Stimulated activated CD4-positive, alpha-beta T cell treated with anti-CD3 and anti-CD28 coated beads, Interleukin-1b, Interleukin-23, amount 100 ng/mL, for 24 hours (primary cell): ENCODE measurements around the gene DNAJB13.

Source experiments
- DNase-seq, 4 experiments: peaks; one replicate each; pipeline ENCODE4 v3.0.0-alpha.2; 2020; ENCODE audit warnings: low read depth in 4 of 4, low spot score in 1 of 4

Gene DNAJB13

GRCh38 chr11:73949912-73950311, 914 bp upstream of the DNAJB13 start:
- no peak for DNase-seq

GRCh38 chr11:73951797-73952196, 971 bp downstream of the DNAJB13 start:
- no peak for DNase-seq

GRCh38 chr11:73956876-73957653, 6.2 kb downstream of the DNAJB13 start:
- no peak for DNase-seq

GRCh38 chr11:73957654-73958361, 7.0 kb downstream of the DNAJB13 start:
- DNase-seq = no peak

- no peak for DNase-seq
Observed at GRCh38 chr11:73958521-73959141, 7.8 kb downstream of the DNAJB13 start.

- no peak for DNase-seq
Observed at GRCh38 chr11:73961321-73961720, 10.5 kb downstream of the DNAJB13 start.

GRCh38 chr11:73962101-73962705, 11.4 kb downstream of the DNAJB13 start:
- no peak for DNase-seq

GRCh38 chr11:73963861-73964260, 13.0 kb downstream of the DNAJB13 start:
- DNase-seq = no peak

GRCh38 chr11:73965076-73965763, 14.4 kb downstream of the DNAJB13 start:
- no peak for DNase-seq

- no peak for DNase-seq
Observed at GRCh38 chr11:73965764-73966121, 14.9 kb downstream of the DNAJB13 start.

GRCh38 chr11:73968356-73968966, 17.6 kb downstream of the DNAJB13 start:
- no peak for DNase-seq

- DNase-seq = no peak
Observed at GRCh38 chr11:73969091-73969490, 18.3 kb downstream of the DNAJB13 start.

GRCh38 chr11:73969991-73970800, 19.4 kb downstream of the DNAJB13 start:
- DNase-seq = no peak

GRCh38 chr11:73971175-73971719, 20.4 kb downstream of the DNAJB13 start:
- DNase-seq = no peak

- no peak for DNase-seq
Observed at GRCh38 chr11:73972187-73972586, 21.4 kb downstream of the DNAJB13 start.

- DNase-seq = no peak
Observed at GRCh38 chr11:73972620-73973449, 22.0 kb downstream of the DNAJB13 start.

- DNase-seq = no peak
Observed at GRCh38 chr11:73974604-73975478, 24.0 kb downstream of the DNAJB13 start.

GRCh38 chr11:73975479-73975757, 24.6 kb downstream of the DNAJB13 start:
- no peak for DNase-seq
